ENCODE results near the gene SLITRK2. TPM values are rescaled to one million over a fixed set of nuclear protein-coding genes. Genes with fewer than 3 reads are reported as not detected.

SLITRK2 gene
- total and polyA plus RNA-seq, 2 donors (not counting 1 experiment from before 2014, with no cell fraction given) = 0.02 to 0.66 TPM

GRCh38 chrX:145818186-145819113 lies 821 bp downstream of the SLITRK2 start:
- no peak overlapping the region for H3K4me2 ChIP-seq (ENCODE audit: extremely low read depth, insufficient read depth, low read length)
- no peaks in the 10 kb centered on the region for H3K79me2 ChIP-seq (ENCODE audit: control insufficient read depth, insufficient read depth, low read length)
- H3K27me3 ChIP-seq (ENCODE audit: control insufficient read depth, insufficient read depth, low read length) = peaks cover 2% of the 10 kb centered on the region
- no peaks in the 10 kb centered on the region for H3K9me3 ChIP-seq (ENCODE audit: control insufficient read depth, insufficient read depth, low read depth, low read length)
- H3K4me3 ChIP-seq (replicated peaks in 1 of 4; ENCODE audit: control extremely low read depth in 1 of 4, insufficient read depth in 1 of 4, low read depth in 3 of 4, low read length in 4 of 4) = peak overlapping the region in 2 of 4 experiments; percentile 17 to 68
- peak in 1 of 2 donors; percentile 23 for DNase-seq (ENCODE audit: low read depth in 2 of 2)
- no peaks in the 10 kb centered on the region for H3K4me1 ChIP-seq (ENCODE audit: control insufficient read depth, extremely low read depth, insufficient read depth, low read length)
- no peak overlapping the region for H3K27ac ChIP-seq (ENCODE audit: insufficient read depth, low read length)
- H3K36me3 ChIP-seq (ENCODE audit: control insufficient read depth, insufficient read depth, low read length) = no peaks in the 10 kb centered on the region
- peak in 1 of 2 donors; percentile 7 for TF ChIP-seq CTCF (conservative IDR thresholded peaks at IDR 0.05 in 1 of 2, IDR thresholded peaks at IDR 0.05 in 1 of 2; ENCODE audit: low read depth in 1 of 2, low read length in 2 of 2)
- no peak for TF ChIP-seq EZH2 (IDR thresholded peaks at IDR 0.05; ENCODE audit: low read length, missing control alignments)
- H4K20me1 ChIP-seq (ENCODE audit: control insufficient read depth, extremely low read depth, insufficient read depth, low read length) = no peaks in the 10 kb centered on the region
- H3K9ac ChIP-seq (ENCODE audit: insufficient read depth, low read length) = no peak overlapping the region
- no peak overlapping the region for H2AFZ ChIP-seq (ENCODE audit: low read length)

GRCh38 chrX:145820825-145821224 lies 3.2 kb downstream of the SLITRK2 start:
- no peak overlapping the region for H3K9ac ChIP-seq (ENCODE audit: insufficient read depth, low read length)
- H3K9me3 ChIP-seq (ENCODE audit: control insufficient read depth, insufficient read depth, low read depth, low read length) = no peaks in the 10 kb centered on the region
- no peak overlapping the region for H3K4me2 ChIP-seq (ENCODE audit: extremely low read depth, insufficient read depth, low read length)
- no peak overlapping the region for H3K27ac ChIP-seq (ENCODE audit: insufficient read depth, low read length)
- no peak overlapping the region for H3K4me3 ChIP-seq (replicated peaks in 1 of 4; ENCODE audit: control extremely low read depth in 1 of 4, insufficient read depth in 1 of 4, low read depth in 3 of 4, low read length in 4 of 4)
- no peaks in the 10 kb centered on the region for H3K79me2 ChIP-seq (ENCODE audit: control insufficient read depth, insufficient read depth, low read length)
- peaks cover 2% of the 10 kb centered on the region for H3K27me3 ChIP-seq (ENCODE audit: control insufficient read depth, insufficient read depth, low read length)
- no peaks in the 10 kb centered on the region for H3K36me3 ChIP-seq (ENCODE audit: control insufficient read depth, insufficient read depth, low read length)
- no peaks in the 10 kb centered on the region for H4K20me1 ChIP-seq (ENCODE audit: control insufficient read depth, extremely low read depth, insufficient read depth, low read length)
- H2AFZ ChIP-seq (ENCODE audit: low read length) = no peak overlapping the region
- TF ChIP-seq EZH2 (IDR thresholded peaks at IDR 0.05; ENCODE audit: low read length, missing control alignments) = no peak
- no peak for TF ChIP-seq CTCF (conservative IDR thresholded peaks at IDR 0.05 in 1 of 2, IDR thresholded peaks at IDR 0.05 in 1 of 2; ENCODE audit: low read depth in 1 of 2, low read length in 2 of 2)
- H3K4me1 ChIP-seq (ENCODE audit: control insufficient read depth, extremely low read depth, insufficient read depth, low read length) = no peaks in the 10 kb centered on the region
- DNase-seq (ENCODE audit: low read depth in 2 of 2) = no peak

GRCh38 chrX:145821291-145821897 lies 3.8 kb downstream of the SLITRK2 start:
- Histone ChIP-seq H3K4me2 (ENCODE audit: extremely low read depth, insufficient read depth, low read length) (no peak overlapping the region), H3K27ac (ENCODE audit: insufficient read depth, low read length) (no peak overlapping the region), H3K4me3 (replicated peaks in 1 of 4; ENCODE audit: control extremely low read depth in 1 of 4, insufficient read depth in 1 of 4, low read depth in 3 of 4, low read length in 4 of 4) (peak overlapping the region in 1 of 4 experiments; percentile 37), H3K79me2 (ENCODE audit: control insufficient read depth, insufficient read depth, low read length) (no peaks in the 10 kb centered on the region), H2AFZ (ENCODE audit: low read length) (no peak overlapping the region), H4K20me1 (ENCODE audit: control insufficient read depth, extremely low read depth, insufficient read depth, low read length) (no peaks in the 10 kb centered on the region), H3K4me1 (ENCODE audit: control insufficient read depth, extremely low read depth, insufficient read depth, low read length) (no peaks in the 10 kb centered on the region), H3K9me3 (ENCODE audit: control insufficient read depth, insufficient read depth, low read depth, low read length) (no peaks in the 10 kb centered on the region), H3K9ac (ENCODE audit: insufficient read depth, low read length) (no peak overlapping the region), H3K36me3 (ENCODE audit: control insufficient read depth, insufficient read depth, low read length) (no peaks in the 10 kb centered on the region), H3K27me3 (ENCODE audit: control insufficient read depth, insufficient read depth, low read length) (peaks cover 2% of the 10 kb centered on the region)
- TF ChIP-seq CTCF (conservative IDR thresholded peaks at IDR 0.05 in 1 of 2, IDR thresholded peaks at IDR 0.05 in 1 of 2; ENCODE audit: low read depth in 1 of 2, low read length in 2 of 2) (peak in 1 of 2 donors; percentile 1), EZH2 (IDR thresholded peaks at IDR 0.05; ENCODE audit: low read length, missing control alignments) (no peak)
- peak in 1 of 2 donors; percentile 45 for DNase-seq (ENCODE audit: low read depth in 2 of 2)
